Stomach smooth muscle (tissue), 2 donors: ENCODE measurements around the gene ZNF827.
A peak's percentile ranks its signal among the peaks of the same experiment; 100 is the strongest.

Experiments
- H3K27ac ChIP-seq: one replicate; pipeline ENCODE4 v1.7.0; 2013; ENCODE audit warnings: mild to moderate bottlenecking, low read length, inconsistent platforms
- H3K27me3 ChIP-seq, 2 donors: one replicate each; pipeline ENCODE4 v1.7.0; 2013; ENCODE audit warnings: low read length in 2 of 2; ENCODE audit not compliant: insufficient read depth in 2 of 2, control insufficient read depth in 1 of 2
- H3K36me3 ChIP-seq, 2 donors: one replicate each; pipeline ENCODE4 v1.7.0; 2013; ENCODE audit warnings: low read length in 2 of 2; ENCODE audit not compliant: control insufficient read depth in 2 of 2, insufficient read depth in 2 of 2
- H3K4me1 ChIP-seq: one replicate; pipeline ENCODE4 v1.7.0; 2013; ENCODE audit warnings: low read length; ENCODE audit not compliant: control insufficient read depth, insufficient read depth
- H3K4me3 ChIP-seq, 2 donors: one replicate each; pipeline ENCODE4 v1.7.0; 2013; ENCODE audit warnings: low read length in 2 of 2
- H3K9ac ChIP-seq, 2 donors: one replicate each; pipeline ENCODE4 v1.7.0; 2013; ENCODE audit warnings: low read length in 2 of 2, mild to moderate bottlenecking in 1 of 2
- H3K9me3 ChIP-seq, 2 donors: one replicate each; pipeline ENCODE4 v1.7.0; 2013; ENCODE audit warnings: low read length in 2 of 2; ENCODE audit not compliant: control insufficient read depth in 2 of 2
- donor health status: healthy.
- donor health status: Pancreatic carcinoma.

The ZNF827 gene

DNA sequence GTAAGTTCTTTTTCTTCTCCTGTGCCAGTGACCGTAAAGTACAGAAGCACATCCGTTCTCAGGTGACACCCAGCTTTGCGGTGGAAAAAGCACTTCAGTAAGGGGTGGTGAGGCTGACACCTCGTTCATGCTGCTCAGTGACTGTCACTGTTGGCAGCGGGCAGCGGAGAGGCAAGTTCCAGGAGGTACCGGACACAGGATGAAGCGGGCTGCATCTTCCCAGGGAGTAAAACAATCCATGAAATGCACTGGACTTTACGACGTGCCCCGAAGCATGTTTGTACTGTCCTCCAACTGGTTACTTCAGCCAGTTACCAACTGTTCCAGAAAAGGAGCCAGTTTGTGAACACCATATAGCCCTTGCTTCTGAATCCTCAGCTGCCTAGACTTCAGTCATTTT lies 110.7 kb downstream of the ZNF827 start:
- Histone ChIP-seq H3K4me1 (no peaks in the 10 kb centered on the region), H3K27ac (no peak overlapping the region), H3K27me3 (no peaks in the 10 kb centered on the region), H3K36me3 (peaks cover 2 to 13% of the 10 kb centered on the region in 2 donors), H3K4me3 (no peak overlapping the region), H3K9ac (no peak overlapping the region), H3K9me3 (no peaks in the 10 kb centered on the region)

GRCh38 chr4:145825255-145825654 lies 113.4 kb downstream of the ZNF827 start:
- Histone ChIP-seq H3K9me3 (no peaks in the 10 kb centered on the region), H3K27me3 (no peaks in the 10 kb centered on the region), H3K4me3 (no peak overlapping the region), H3K27ac (no peak overlapping the region), H3K9ac (no peak overlapping the region), H3K4me1 (peaks cover 6% of the 10 kb centered on the region), H3K36me3 (peaks cover 2 to 13% of the 10 kb centered on the region in 2 donors)

- H3K9me3 ChIP-seq: no peaks in the 10 kb centered on the region
- peaks cover 11% of the 10 kb centered on the region for H3K4me1 ChIP-seq
- H3K9ac ChIP-seq: no peak overlapping the region
- no peak overlapping the region for H3K4me3 ChIP-seq
- H3K36me3 ChIP-seq: peaks cover 2 to 15% of the 10 kb centered on the region in 2 donors
- H3K27ac ChIP-seq: no peak overlapping the region
- no peaks in the 10 kb centered on the region for H3K27me3 ChIP-seq
Observed at GRCh38 chr4:145824463-145824862, 114.2 kb downstream of the ZNF827 start.

DNA sequence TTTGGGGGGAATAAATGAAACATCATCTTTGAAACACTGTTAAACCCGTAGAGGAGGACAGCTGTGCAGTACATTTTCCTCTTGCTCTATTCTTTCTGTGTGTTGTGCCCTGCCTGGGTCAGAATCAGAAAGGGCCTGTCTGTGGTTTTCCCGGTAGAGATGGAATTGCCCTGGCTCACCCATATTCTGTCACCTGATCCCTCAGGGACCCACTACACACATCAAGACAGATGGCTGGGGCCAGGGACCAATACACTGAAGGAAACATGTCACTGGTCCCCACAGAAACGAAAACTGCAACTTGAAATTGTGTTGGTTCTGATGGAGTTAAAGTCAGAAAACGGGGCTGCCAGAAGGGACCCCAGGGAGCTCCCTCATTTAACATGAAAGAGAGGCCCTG lies 114.9 kb downstream of the ZNF827 start:
- Histone ChIP-seq H3K4me1 (peaks cover 11% of the 10 kb centered on the region), H3K4me3 (no peak overlapping the region), H3K27me3 (no peaks in the 10 kb centered on the region), H3K27ac (no peak overlapping the region), H3K9me3 (no peaks in the 10 kb centered on the region), H3K36me3 (peaks cover 2 to 15% of the 10 kb centered on the region in 2 donors), H3K9ac (no peak overlapping the region)

GRCh38 chr4:145822581-145822980 lies 116.0 kb downstream of the ZNF827 start:
- Histone ChIP-seq H3K4me3 (no peak overlapping the region), H3K36me3 (peaks cover 2 to 11% of the 10 kb centered on the region in 2 donors), H3K9ac (no peak overlapping the region), H3K4me1 (peaks cover 11% of the 10 kb centered on the region), H3K27me3 (no peaks in the 10 kb centered on the region), H3K9me3 (no peaks in the 10 kb centered on the region), H3K27ac (no peak overlapping the region)

GRCh38 chr4:145822181-145822580 lies 116.4 kb downstream of the ZNF827 start:
- H3K36me3 ChIP-seq: peaks cover 2 to 10% of the 10 kb centered on the region in 2 donors
- H3K4me1 ChIP-seq: peaks cover 11% of the 10 kb centered on the region
- no peak overlapping the region for H3K4me3 ChIP-seq
- no peak overlapping the region for H3K27ac ChIP-seq
- no peak overlapping the region for H3K9ac ChIP-seq
- H3K9me3 ChIP-seq: no peaks in the 10 kb centered on the region
- no peaks in the 10 kb centered on the region for H3K27me3 ChIP-seq

- peaks cover 11% of the 10 kb centered on the region for H3K4me1 ChIP-seq
- H3K9ac ChIP-seq: no peak overlapping the region
- H3K9me3 ChIP-seq: no peaks in the 10 kb centered on the region
- H3K4me3 ChIP-seq: no peak overlapping the region
- H3K36me3 ChIP-seq: peaks cover 2 to 10% of the 10 kb centered on the region in 2 donors
- H3K27me3 ChIP-seq: no peaks in the 10 kb centered on the region
- H3K27ac ChIP-seq: no peak overlapping the region
Observed at GRCh38 chr4:145821766-145822165, 116.9 kb downstream of the ZNF827 start.

DNA sequence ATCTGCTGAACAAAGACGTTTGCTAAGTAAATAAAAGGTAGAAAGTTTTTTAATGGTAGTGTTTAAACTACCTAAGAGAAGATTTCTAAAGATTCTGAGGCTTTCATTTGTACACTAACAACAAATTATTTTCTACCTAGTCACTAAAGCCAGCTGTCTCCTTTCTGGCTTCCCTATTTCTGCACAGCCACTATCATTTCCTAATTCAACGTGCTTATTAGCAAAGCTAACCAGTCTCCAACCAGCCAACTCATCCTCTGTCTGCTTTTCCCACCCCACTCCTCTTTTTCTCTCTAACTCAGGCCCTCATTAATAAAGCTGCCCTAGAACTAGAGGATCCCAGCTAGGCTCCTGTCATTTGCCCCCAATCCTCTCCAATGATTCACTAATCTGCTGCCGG lies 118.2 kb downstream of the ZNF827 start:
- Histone ChIP-seq H3K27ac (peak overlapping the region; percentile 60), H3K27me3 (no peaks in the 10 kb centered on the region), H3K4me3 (no peak overlapping the region), H3K9ac (no peak overlapping the region), H3K9me3 (no peaks in the 10 kb centered on the region), H3K4me1 (peaks cover 11% of the 10 kb centered on the region), H3K36me3 (peaks cover 2 to 6% of the 10 kb centered on the region in 2 donors)

- no peaks in the 10 kb centered on the region for H3K27me3 ChIP-seq
- peaks cover 11% of the 10 kb centered on the region for H3K4me1 ChIP-seq
- no peaks in the 10 kb centered on the region for H3K9me3 ChIP-seq
- H3K9ac ChIP-seq: peak overlapping the region in 1 of 2 donors; percentile 46
- H3K36me3 ChIP-seq: peaks cover 0 to 3% of the 10 kb centered on the region in 2 donors
- peak overlapping the region; percentile 2 to 56 for H3K4me3 ChIP-seq
- peak overlapping the region; percentile 60 for H3K27ac ChIP-seq
Observed at GRCh38 chr4:145819853-145820181, 118.8 kb downstream of the ZNF827 start.

GRCh38 chr4:145819101-145819852 lies 119.3 kb downstream of the ZNF827 start:
- Histone ChIP-seq H3K27ac (peak overlapping the region; percentile 60), H3K9me3 (no peaks in the 10 kb centered on the region), H3K4me3 (peak overlapping the region; percentile 29 to 56), H3K9ac (peak overlapping the region in 1 of 2 donors; percentile 46), H3K4me1 (peaks cover 11% of the 10 kb centered on the region), H3K27me3 (no peaks in the 10 kb centered on the region), H3K36me3 (peaks cover 0 to 3% of the 10 kb centered on the region in 2 donors)

DNA sequence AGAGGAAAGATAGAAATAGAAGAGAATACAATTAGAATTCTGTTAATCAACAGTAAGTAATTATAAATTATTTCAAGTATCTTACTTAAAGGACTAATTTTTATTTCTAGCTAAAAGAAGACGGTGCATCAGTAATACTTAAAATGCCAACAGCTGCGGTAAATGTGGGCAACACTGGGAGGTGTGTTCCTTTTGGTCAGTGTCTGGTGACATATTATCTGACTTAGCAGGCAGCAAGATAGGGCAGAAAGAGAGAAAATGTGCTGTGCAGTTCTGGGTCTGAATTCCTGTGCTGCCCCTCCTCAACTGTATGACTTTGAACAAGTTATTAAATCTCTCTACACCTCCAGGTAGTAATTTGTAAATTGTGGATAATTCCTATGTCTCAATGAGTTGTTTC lies 120.6 kb downstream of the ZNF827 start:
- Histone ChIP-seq H3K27ac (no peak overlapping the region), H3K9me3 (no peaks in the 10 kb centered on the region), H3K4me3 (no peak overlapping the region), H3K27me3 (no peaks in the 10 kb centered on the region), H3K36me3 (peaks cover 0 to 3% of the 10 kb centered on the region in 2 donors), H3K4me1 (peaks cover 11% of the 10 kb centered on the region), H3K9ac (no peak overlapping the region)
